Subcutaneous adipose tissue (tissue), 4 donors: ENCODE results near the gene CHST12. TPM values are rescaled to one million over a fixed set of nuclear protein-coding genes. Genes with fewer than 3 reads are reported as not detected.

Source experiments
- CTCF ChIP-seq: fragments of 450-650 bp; IDR thresholded peaks from one replicate; pipeline ENCODE4 v1.5.1; 2016; ENCODE audit warnings: low read depth, mild to moderate bottlenecking, control low read depth, antibody characterized with exemption, moderate library complexity
- total RNA-seq, 4 donors: library from RNA; depleted of rRNA; stranded (reverse); fragments of >200 nt; gene quantifications; one replicate each; pipeline ENCODE4 v1.1.0, GENCODE V29; 2016

CHST12 gene
- total RNA-seq, 4 donors from 2014 or later = 5.2 to 26.0 (median 13.8) TPM

GRCh38 chr7:2493205-2494164, 90.1 kb downstream of the CHST12 start:
- TF ChIP-seq CTCF = no peak

DNA sequence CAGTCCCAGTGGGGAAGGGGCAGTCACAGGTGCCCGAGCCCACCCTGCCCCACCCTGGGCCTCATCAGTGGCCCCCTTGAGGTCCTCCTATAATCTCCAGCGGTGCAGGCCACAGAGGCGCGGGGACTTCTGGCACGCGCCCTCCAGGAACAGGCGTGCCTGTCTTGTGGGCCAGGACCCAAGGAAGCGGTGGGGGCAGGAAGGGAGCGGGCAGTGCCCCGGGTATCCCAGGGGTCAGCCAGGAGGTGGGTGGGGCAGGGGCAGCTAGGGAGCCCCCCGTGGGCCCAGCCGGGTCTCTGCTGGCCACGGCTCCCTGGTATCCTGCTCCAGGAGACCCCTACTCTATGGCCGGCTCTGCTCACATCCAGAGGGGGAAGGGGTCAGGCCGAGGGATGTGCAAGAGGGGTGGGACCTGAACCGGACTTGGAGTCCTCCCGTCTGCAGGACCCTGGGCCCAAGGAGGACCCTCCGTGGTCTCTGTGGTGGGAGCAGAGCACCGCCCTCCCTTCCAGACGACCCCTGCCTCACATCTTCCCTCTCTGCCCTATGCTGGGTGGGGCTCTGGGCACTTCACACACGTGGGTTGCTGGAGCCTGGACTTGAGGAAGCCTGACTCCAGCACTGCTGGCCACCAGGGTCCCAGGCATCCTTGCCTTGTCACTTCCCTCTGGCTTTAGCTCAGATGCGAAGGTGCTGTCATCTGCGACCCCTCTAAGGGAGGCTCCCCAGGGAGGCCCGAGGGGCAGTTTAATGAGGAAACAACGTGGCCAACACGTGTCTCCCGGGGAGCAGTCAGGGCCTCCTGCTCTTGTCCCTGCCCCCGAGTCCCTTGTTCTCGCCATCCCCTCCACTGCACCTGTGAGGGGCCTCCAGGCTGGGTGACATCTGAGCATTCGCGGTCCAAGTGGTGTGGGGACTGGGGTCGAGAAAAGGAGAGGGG, 91.0 kb downstream of the CHST12 start:
- no peak for TF ChIP-seq CTCF

- TF ChIP-seq CTCF = no peak
Measured at GRCh38 chr7:2495418-2496299, 92.2 kb downstream of the CHST12 start.

GRCh38 chr7:2496375-2496774, 93.0 kb downstream of the CHST12 start:
- no peak for TF ChIP-seq CTCF

DNA sequence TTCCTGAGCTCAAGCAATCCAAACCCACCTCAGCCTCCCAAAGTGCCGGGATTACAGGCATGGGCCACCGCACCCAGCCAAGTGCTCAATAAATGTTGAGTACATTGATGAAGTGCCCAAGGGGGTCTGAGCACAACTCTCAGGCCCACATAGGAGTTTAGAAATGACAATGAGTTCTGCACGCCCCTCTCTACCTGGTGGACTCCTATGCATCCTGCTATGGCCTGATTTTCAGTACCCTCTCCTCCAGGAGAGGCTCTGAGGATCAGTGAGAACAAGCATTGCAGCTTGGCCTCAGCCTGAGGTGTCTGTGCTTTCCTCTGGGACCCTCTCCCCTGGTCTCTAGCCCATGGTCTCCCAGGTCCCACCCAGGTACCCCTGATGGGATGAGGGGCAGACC, 93.7 kb downstream of the CHST12 start:
- no peak for TF ChIP-seq CTCF

DNA sequence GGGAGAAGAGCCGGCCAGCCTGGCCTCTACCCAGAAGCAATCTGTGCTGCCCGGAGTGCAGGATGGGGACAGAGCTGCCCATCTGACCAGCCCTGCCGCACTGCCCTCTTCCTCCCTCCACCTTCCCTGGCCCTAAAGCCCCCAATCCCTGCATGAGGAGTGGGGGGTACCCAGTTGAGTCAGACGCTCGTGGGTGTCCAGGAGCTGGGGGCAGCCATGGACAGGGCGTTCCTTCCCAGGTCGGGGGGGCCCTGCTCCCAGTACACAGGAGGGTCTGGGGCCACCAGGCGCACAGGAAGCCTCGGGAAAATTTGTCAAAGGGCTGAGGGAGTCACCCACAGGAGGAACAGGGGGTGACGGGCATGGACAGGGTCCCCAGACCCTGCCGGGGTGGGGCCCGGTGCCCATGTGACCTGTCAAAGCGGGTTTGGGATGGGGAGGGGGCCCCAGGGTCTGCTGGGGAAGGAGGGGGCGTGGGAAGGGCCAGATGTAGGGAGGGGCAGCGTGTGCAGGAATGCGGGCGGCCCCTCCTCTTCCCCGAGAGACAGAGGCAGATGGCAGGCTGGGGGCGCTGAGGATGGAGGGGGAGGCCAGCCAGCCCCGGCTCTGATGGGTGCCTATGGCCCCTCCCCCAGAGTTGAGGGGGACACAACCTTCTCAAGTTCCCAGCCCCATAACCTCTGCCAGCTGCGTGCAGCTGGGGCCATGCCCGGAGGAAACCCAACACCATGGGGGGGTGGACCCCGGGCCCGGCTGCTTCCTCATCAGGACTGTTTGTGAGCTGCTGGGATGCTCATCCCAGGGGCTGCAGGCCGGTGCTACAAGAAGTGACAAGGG, 94.3 kb downstream of the CHST12 start:
- no peak for TF ChIP-seq CTCF
